Mucosa of gallbladder (tissue), 1 donor: Measurements from ENCODE around the gene ICAM2. TPM values are rescaled to one million over a fixed set of nuclear protein-coding genes. Genes with fewer than 3 reads are reported as not detected.
A peak's percentile ranks its signal among the peaks of the same experiment; 100 is the strongest.
"Not testable (repeated sequence)": the region's sequence is repeated elsewhere in the genome, so short reads cannot be mapped to it uniquely, and the experiment has no call there.

Experiments
- DNase-seq: peaks from one replicate; pipeline ENCODE4 v3.0.0-alpha.2; 2020; ENCODE audit warnings: low spot score
- total RNA-seq: library from RNA; stranded (reverse); gene quantifications from one replicate; pipeline ENCODE4 v1.2.1, GENCODE V29; 2021
- donor health status: DM: no; HTN: no; CAD: no.

The ICAM2 gene
- total RNA-seq, 1 donor from 2014 or later = 14.8 TPM

DNA sequence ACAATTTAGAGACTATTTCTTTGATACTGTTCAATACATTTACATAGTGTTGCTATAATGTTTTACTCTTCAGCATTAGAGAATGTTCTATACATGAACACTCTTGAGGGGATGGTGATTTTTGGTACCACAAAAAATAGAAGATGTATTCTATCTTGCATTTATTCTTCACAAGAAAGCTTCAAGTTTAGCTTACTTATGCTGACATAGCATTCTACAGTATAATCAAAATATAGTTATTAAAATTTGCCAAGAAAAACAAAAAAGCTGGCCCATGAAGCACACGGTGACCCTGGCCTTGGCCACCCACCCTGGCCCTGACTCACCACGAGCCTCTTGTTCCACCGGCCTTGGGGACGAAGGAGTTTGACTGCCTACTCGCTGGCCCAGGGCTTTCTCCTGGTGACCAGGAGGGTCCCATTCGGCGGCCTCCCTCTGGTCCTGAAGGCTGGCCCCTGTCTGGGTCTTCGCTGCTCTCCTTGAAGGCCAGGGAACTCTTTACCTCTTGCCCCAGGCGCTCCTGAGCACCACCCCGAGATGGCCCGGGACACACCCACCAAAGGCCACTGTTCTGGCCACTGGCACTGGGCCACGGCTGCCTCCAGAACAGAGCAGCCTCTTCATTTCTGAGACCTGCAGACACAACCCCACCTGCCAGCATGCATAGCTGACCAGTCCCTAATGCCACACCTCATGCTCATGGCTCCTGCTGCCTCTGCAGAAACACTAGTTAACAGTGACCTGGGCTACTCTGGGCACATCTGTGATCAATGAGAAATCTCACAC, 22.5 kb upstream of the ICAM2 start:
- no peak for DNase-seq

DNA sequence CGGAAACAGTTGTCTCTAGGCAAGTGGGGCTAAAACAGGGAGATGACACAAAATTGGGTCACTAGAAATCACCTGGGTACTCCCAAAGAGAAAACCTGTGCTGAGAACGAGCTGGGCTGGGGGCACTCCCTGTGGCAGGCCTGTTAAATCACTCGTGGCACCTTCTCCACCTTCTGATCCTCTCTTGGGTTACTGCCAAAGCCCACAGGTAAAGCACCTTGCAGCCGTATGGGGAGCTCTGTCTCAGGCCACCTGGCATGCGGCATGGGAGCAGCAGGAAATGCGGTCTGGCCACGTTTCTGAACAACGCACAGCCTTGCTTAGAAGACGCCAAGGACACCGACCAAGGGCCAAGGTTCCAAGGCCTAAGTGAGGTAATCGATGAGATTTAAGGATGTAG, 21.5 kb upstream of the ICAM2 start:
- no peak for DNase-seq

DNA sequence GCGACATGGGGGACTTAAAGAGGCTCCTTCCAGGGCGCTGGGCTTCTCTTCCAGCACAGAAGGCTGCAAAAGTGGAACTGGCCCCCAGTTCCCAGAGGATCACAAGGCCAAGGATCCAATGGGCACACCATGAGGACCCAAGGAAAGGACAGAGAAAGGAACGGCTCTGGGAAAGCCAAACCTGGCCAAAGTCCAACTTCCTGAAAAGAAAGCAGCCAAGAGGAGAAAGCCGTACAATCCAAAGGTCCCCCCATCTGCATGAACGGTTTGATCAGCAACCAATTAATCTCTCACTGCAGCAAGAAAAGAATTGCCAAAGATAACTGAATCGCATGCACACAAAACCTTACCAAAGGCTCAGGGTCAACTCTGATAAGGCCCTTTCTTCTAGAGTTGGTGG, 19.8 kb upstream of the ICAM2 start:
- DNase-seq = peak; percentile 40

DNA sequence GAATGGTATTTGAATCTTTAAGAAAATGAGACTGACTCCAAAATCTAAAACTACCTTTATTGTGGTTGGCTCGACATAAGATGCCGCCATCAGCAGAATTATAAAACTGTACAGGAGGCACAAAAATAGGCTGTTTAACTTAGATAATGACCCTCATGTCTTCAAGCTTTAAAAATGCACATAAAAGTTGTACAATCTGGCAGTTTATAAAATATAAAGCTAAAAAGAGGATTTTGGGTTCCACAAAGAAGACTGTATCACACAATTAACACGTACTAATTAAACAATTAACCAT, 18.6 kb upstream of the ICAM2 start:
- DNase-seq = no peak

DNA sequence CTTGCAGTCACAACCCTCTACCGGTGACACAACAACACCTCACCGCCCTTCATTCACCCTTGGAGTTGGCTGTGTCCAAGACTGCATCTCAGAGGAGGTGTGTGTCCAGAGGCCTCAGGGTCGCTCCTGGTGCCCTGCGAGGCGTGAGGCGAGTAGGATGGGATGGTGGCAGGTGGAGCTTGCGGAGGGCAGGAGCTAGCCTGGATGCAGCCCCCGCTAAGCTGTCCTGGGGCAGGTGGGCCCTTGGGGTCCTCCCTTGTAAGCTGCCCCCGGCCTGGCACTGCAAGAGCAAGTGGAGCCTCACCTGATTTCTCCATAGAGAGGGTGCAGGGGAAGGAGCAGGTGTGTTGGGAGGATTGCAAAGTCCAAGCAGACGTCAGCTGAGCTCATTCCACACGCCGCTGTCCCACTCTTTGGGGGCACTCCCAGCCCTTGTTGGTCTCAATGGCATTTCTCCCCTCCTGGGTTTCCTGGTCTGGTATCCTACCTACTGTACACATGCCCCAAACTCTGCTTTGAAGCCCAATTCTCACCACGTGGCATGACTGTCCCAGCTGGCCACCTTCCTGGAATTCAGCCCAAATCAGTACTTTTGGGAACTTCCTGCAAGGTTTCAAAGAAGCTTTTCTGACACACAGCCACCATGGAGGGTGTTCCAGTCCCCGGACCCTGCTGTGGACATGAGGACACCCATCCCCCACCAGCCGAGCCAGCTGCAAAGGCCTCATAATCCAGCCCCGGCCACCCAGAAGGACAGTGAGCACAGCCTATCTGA, 18.1 kb upstream of the ICAM2 start:
- DNase-seq = no peak

DNA sequence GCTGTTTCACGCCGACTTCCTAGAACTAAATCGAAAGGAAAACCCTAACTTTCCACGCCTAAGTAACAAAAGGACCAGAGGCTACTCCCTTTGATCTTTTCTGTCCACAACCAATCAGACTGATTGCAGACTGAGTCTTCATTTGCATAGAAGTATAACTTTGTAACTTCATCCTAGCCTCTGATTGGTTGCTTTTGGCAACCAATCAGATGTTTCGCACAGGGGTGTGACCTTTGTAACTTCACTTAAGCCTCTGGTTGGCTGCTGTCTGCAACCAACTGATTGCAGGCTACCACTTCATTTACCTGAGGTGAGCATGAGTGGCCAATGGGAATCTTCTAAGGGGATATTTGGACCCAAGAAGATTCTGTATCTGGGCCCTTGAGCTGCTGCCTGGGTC, 17.4 kb upstream of the ICAM2 start:
- DNase-seq = no peak

DNA sequence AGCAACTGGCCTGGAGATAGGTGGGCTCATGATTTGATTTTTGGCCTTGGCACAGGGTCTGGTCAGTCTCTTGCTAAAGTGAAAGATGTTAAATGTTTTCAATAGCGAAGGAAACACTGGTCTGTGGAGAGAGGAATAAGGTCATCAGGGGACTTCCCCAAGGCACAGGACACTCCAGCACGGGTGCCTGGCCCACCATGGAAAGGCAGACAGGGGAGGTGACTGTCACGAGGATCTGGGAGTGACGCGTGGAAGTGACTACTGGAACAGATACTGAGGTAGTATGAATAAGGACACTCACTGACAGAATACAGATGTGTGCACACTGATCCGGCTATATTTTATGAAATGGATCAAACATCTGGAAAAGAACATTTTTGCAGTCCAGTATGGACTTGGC, 16.7 kb upstream of the ICAM2 start:
- no peak for DNase-seq

DNA sequence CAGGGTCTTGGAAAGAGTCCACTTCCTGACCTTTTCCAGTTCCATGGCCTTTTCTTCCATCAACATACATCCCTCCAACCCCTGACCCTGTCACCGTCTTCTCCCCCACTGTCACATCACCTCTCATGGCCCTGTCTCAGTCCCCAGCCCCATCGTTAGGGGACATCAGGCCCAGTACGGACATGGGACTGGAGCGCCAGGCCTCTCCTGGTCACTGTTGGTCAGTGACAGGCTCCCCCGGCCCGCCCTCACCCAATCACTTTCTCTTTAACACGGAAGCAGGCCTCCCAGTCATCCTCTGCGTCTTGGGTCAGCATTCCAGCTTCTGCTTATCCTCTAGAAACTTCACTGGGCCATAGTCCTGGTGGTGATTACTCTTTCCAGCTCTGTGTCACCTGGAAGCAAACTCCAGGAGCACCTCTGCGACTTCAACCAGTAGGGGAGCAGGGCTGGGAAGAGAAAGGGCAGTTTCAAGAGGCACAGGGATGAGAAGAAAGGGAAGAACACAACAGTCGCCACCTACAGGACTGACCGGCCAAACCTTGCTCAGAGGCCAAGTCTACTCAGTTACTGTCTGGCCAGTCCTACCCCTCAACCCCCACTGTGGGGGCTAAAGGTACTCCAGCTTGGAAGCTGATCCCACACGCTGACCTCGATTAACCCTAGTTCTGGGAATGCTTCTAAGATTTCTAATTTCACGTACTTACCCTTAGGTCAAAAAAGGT, 15.9 kb upstream of the ICAM2 start:
- no peak for DNase-seq

DNA sequence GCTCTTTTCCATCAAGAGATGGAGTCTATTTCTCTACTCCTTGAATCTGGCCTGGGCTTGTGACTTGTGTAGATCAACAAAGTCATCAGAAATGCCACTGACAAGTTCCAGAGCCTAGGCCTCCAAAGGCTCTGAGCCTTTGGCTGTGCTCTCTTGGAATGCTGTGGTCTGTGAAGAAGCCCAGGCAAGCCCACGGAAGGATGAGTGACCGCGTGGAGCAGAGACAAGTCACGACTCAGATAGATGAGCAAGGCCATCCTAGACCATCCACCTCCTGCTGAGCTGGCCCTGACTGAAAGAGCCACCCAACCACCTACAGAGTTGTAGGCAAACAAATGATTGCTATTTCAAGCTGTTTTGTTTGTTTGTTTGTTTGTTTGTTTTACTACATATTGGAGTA, 11.6 kb upstream of the ICAM2 start:
- no peak for DNase-seq

DNA sequence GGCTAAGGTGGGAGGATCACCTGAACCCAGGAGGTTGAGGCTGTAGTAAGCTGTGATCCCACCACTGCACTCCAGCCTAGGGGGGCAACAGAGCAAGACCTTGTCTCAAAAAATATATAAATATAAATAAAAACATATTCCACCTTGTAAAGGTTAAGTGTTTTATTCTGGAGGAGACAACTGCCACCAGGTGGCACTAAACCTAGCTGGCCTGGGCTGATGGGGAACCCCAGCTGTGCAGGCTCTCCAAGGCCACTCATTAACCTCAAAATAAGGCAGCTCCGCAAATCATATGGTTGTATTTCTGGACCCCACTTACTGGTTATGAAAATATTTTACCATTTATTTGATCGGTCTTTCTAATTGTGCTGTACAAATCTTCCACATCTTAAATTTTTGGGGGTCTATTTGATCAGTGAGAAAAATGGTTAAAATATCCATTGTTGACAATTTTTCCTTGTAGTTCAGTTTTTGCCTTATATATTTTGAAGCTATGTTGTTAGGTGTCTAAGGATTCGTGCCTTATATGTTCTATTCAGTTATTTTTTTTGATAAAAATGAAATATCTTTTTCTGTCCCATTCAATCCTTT, 8.5 kb upstream of the ICAM2 start:
- DNase-seq = peak; percentile 71

DNA sequence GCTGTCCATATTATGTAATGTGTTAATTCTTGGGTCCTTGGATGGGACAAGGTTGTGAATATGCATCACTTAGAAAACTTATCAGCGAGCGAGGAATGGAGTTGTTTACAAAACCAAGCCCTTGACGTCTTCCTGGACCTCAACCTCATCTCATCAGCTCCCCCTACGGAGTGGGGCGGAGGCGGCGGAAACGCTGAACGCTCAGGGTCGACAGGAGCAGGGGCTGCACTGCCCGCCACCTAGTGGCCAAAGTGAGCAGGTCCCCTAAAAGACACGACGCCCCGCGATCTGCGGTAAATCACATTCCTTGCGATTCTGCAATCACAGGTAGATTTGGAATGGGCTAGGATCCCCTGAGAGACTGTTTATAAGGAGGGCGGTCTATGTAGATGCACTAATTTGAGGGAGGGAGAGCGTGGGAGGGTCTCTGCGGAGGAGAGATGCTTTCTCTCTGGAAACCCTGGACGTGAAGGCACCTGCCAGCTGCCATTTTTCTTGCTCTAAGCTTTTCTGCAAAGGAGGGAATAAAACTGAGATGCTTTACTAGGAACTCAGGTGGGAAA, 5.4 kb upstream of the ICAM2 start:
- peak; percentile 80 for DNase-seq

DNA sequence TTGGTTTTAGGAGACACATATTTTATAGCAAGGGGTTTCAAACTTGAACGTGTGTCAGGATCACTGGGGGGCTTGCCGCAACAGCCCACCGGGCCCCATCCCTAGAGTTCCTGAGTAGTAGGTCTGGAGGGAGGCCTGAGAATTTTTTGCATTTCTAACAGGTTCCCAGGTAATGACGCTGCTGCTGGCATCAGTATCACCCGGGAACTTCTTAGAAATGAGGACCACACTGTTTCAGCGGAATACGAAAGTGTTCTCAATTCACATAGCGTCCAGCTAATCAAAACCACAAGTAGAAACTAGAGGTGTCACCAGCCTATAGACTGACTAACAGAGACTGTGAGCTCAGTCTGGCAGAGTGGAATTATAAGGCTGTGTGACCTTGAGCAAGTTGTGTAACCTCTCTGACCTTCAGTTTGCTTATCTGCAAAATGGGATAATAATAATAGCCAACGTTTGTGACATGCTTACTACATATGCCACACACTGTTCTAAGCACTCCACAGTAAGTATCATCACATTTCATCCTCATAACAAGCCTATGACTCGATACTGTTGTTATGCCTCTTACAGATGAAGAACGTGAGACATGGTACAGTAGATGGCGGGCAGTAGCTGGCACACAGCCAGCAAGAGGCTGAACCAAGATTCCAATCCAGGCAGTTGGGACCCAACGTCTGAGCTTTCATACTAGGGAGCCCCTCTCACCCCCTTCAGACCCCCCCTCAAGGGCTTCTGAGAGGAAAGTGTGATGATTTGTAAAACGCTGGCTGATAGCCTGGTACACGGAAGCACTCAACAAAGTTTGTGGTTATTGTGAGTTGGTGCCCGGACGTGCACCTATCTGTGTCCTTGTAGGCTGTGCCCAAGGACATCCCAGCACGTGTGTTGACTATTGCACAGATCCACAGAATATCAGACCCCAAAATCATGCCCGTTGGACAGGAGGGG, 4.6 kb upstream of the ICAM2 start:
- no peak for DNase-seq

DNA sequence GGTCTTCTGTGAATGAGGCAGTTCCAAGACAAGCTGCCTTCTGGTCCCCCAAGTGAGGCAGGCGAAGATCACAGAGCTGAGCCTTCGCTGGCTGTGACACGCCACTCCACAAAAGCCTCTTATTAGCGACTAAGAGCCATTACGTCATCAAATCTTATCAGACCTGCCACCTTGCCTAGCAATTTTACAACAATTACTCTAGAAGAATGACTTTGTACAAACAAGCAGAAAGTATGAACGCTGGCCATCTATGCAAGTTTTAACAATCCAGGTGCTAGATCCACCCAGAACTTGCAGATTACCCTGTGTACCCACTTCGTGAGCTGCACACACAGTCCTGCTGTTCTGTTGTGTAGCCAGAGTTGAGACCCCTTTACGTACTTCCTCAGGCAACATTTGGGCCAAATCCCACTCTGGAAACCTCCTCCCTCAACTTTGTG, 3.8 kb upstream of the ICAM2 start:
- no peak for DNase-seq

DNA sequence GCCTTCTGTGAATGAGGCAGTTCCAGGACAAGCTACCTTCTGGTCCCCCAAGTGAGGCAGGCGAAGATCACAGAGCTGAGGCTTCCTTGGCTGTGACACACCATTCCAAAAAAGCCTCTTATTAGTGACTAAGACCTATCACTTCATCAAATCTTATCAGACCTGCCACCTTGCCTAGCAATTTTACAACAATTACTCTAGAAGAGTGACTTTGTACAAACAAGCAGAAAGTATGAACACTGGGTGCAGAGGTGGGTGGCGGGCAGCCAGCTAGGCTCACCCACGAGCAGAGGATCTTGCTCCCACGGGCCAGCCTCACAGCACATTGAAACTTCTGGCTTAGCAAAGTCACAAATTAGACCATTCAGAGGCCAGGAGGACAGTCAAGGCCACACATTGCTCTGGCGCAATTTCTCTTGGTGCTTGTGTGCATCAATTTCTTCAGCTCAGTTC, 2.2 kb upstream of the ICAM2 start:
- DNase-seq = no peak

DNA sequence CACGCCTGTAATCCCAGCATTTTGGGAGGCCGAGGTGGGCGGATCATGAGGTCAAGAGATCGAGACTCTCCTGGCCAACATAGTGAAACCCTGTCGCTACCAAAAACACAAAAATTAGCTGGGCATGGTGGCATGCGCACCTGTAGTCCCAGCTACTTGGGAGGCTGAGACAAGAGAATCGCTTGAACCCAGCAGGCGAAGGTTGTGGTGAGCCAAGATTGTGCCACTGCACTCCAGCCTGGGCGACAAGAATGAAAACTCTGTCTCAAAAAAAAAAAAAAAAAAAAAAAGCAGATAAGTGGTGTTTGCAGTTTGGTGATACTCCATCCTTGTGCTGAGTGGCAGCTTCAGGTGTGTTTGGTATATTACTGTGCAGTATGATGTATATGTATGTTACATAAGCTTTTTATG, 877 bp downstream of the ICAM2 start:
- DNase-seq = not testable (repeated sequence)

DNA sequence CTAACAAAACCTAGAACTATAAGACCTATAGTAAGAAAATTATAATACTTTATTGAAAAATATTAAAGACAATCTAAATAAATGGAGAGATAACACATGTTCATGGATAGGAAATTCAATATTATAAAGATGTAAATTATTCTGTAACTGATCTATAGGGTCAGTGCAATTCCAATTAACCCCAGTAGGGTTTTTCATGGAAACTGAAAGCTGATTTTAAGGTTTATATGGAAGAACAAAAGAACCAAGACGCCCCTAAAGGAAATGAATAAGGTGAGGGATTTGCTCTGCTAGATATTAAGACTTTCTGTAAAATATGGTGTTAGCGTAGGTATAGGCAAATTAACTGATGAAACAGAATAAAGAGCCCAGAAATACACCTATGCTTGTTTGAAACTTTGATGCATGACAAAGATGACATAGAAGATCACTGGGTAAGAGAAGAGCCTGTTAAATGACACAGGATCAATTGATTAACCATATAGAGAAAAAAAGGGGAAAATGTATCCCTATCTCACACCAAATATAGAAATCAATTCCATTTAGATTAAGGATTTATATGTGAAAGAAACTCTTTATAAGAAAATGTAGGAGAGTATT, 3.0 kb downstream of the ICAM2 start:
- DNase-seq = no peak

DNA sequence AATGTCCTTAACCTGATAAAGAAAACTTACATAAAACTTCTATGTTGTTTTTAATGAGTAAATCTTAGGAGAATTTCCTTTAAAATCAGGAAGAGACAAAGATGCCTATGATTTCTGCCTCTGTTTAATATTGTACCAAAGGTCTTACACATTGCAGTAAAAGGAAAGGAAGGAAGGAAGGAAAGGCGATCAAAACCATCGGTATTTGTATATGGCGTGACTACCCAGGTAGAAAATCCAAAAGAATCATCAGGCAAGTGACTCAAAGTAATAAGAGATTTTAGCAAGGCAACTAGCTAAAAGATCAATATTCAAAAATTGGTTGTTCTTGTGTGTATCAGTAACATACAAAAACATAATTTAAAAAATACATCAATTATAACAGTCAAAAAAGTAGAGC, 3.5 kb downstream of the ICAM2 start:
- DNase-seq = no peak

DNA sequence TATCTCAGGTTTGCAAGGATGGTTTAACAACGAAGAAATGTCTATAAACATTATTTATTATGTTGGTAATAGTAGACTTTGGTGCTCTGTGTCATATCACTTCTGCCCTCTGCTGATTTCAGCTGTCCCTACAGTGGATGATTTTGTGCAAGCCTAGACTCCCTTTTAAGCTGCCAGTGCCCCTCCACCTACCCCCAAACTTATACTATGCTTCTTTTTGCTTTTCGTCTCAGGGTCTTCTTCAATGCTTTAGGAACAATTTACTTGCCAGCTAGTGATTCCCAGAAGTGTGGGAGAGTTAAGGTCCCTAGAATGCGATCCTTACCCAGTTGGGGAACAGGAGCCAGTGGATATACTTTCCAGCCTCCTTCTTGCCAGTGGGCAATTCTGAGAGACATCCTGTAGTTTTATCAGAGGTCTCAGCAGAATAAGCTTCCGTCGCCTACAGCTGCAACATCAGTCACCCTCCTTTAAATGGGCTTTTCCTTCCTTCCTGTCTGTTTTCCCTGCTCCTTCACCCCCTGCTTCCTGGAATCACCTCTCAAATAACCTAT, 4.1 kb downstream of the ICAM2 start:
- DNase-seq = no peak

DNA sequence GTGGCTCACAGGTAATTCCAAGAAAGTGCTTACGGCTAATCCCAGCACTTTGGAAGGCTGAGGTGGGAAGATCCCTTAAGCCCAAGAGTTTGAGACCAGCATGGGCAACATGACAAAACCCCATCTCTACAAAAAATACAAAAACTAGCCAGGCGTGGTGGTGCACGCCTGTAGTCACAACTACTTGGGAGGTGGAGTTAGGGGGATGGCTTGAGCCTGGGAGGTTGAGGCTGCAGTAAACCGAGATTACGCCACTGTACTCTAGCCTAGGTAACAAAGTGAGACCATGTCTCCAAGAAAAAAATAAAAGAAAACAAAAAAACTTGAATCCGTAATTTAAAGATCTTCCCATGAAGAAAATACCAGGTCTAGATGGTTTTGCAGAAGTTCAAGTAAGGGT, 5.0 kb downstream of the ICAM2 start:
- DNase-seq = no peak
